ENCODE measurements around the gene ADRB2. TPM values are rescaled to one million over a fixed set of nuclear protein-coding genes. Genes with fewer than 3 reads are reported as not detected.

Gene ADRB2
- total RNA-seq, 1 experiment from 2014 or later: 0.26 TPM

DNA sequence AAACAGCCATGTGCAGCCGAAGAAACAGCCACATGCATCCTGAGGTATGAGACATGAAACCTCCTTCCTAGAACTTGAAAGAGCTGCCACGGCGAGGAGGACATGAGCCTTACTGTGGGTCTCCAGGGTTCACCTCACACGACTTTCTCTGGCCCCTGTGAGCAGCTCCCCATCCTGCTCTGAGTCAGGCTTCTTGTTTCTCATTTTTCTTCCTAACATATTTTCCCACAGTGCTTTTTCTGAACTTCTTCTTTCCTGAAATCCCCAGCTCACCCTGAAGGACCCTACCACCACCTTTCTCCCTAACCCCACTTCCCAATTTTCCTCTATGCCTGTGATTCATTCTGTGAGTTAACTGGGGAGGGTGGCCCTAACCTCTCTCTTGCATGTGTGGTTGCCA, 33.7 kb upstream of the ADRB2 start:
- no peak overlapping the region for H3K4me2 ChIP-seq (ENCODE audit: insufficient read depth, insufficient read length, low read length)
- no peak for TF ChIP-seq CTCF (conservative IDR thresholded peaks at IDR 0.05)
- no peak overlapping the region for H3K4ac ChIP-seq (ENCODE audit: low read depth, low read length)
- H3K27me3 ChIP-seq (ENCODE audit: insufficient read depth, low read length): no peaks in the 10 kb centered on the region
- H4K20me1 ChIP-seq (ENCODE audit: control insufficient read depth, insufficient read depth, insufficient read length): no peaks in the 10 kb centered on the region
- no peaks in the 10 kb centered on the region for H3K4me1 ChIP-seq (ENCODE audit: insufficient read depth, low read length)
- no peak overlapping the region for H2AFZ ChIP-seq (ENCODE audit: low read length)
- no peaks in the 10 kb centered on the region for H3K36me3 Mint-ChIP-seq (ENCODE audit: insufficient read depth in 1 of 3, low read depth in 3 of 3)
- H2BK12ac ChIP-seq (ENCODE audit: insufficient read length, low read depth, low read length): no peak overlapping the region
- H3K27ac ChIP-seq (ENCODE audit: insufficient read length, low read depth, low read length): no peak overlapping the region
- no peak overlapping the region for H2BK20ac ChIP-seq (ENCODE audit: low read depth, low read length, poor library complexity, severe bottlenecking)
- H3K56ac ChIP-seq (ENCODE audit: insufficient read length, low read depth, low read length): no peak overlapping the region
- H4K5ac ChIP-seq (ENCODE audit: insufficient read length, low read depth, low read length): no peak overlapping the region
- no peak overlapping the region for H2AK5ac ChIP-seq (ENCODE audit: insufficient read length, low read length)
- no peaks in the 10 kb centered on the region for H3K4me1 Mint-ChIP-seq
- H3K23me2 ChIP-seq (ENCODE audit: insufficient read length, low read depth, low read length, poor library complexity, severe bottlenecking): no peaks in the 10 kb centered on the region
- no peak overlapping the region for H3K23ac ChIP-seq (ENCODE audit: insufficient read length, low read depth, low read length)
- no peak overlapping the region for H4K8ac ChIP-seq (replicated peaks; ENCODE audit: insufficient read length, low read depth, low read length)
- H3T11ph ChIP-seq (ENCODE audit: low read length): no peak overlapping the region
- no peak overlapping the region for H2BK5ac ChIP-seq (ENCODE audit: insufficient read length, low read length)
- H3K9me3 Mint-ChIP-seq: no peaks in the 10 kb centered on the region
- no peak overlapping the region for H2BK120ac ChIP-seq (ENCODE audit: low read depth, low read length, poor library complexity, severe bottlenecking)
- no peak overlapping the region for H3K4me3 Mint-ChIP-seq
- no CpG with 5 or more reads among the region's 4 CpGs for WGBS (ENCODE audit: extremely low coverage, insufficient read length, low lambda C conversion rate)
- H3K27me3 Mint-ChIP-seq (ENCODE audit: low read depth): peaks cover 1% of the 10 kb centered on the region; the same call in 1 of the 2 replicates
- no peak for DNase-seq
- no peak overlapping the region for H2BK15ac ChIP-seq (ENCODE audit: low read depth, low read length)
- H3K18ac ChIP-seq (ENCODE audit: insufficient read length, low read depth, low read length): no peak overlapping the region
- peak overlapping the region in 1 of 3 experiments; percentile 23; a peak in 1 of 7 replicates for H3K27ac Mint-ChIP-seq
- H3K9me3 ChIP-seq (ENCODE audit: control insufficient read depth, low read depth, low read length): no peaks in the 10 kb centered on the region
- no peaks in the 10 kb centered on the region for H3K79me1 ChIP-seq (ENCODE audit: insufficient read depth, low read depth, low read length, poor library complexity, severe bottlenecking)
- no peak overlapping the region for H3K9ac ChIP-seq (ENCODE audit: extremely low read depth, insufficient read length, low read length)
- no peak overlapping the region for H3K14ac ChIP-seq (ENCODE audit: insufficient read depth, low read length)
- no peak overlapping the region for H4K91ac ChIP-seq (ENCODE audit: insufficient read length, low read depth, low read length)
- no peaks in the 10 kb centered on the region for H3K79me2 ChIP-seq (ENCODE audit: insufficient read depth, low read length)

All from H9 (cell line).